ENCODE results near the gene FGF12. TPM values are rescaled to one million over a fixed set of nuclear protein-coding genes. Genes with fewer than 3 reads are reported as not detected.

FGF12 gene
- total RNA-seq, 1 experiment from 2014 or later, result 9.7 TPM

DNA sequence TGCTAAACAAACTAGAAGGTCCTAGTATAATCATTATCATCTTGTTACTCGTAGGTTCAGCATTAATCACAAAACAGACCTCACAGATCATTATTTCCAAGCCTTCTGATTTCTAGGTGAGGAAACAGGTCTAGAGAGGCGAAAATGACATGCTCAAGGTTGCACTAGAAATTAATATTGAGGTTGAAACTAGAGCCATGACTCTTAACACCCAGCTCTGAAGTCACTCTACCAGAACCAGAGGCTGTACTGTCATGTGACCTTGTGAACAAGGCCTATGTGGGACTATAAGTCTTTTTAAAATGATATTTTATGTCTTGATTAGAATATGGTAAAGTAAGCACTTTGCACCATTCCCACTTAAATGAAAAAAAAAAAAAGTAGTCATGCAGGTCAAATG is 23.8 kb upstream of the FGF12 start:
- Mint-ChIP-seq H3K27me3 (ENCODE audit: unreplicated experiment) (peaks cover 22% of the 10 kb centered on the region), H3K9me3 (ENCODE audit: low read depth, unreplicated experiment) (no peaks in the 10 kb centered on the region), H3K4me1 (ENCODE audit: low read depth, unreplicated experiment) (no peaks in the 10 kb centered on the region), H3K27ac (ENCODE audit: unreplicated experiment) (no peak overlapping the region), H3K36me3 (ENCODE audit: insufficient read depth, unreplicated experiment) (no peaks in the 10 kb centered on the region), H3K4me3 (ENCODE audit: low read depth, unreplicated experiment) (no peak overlapping the region)
- intact Hi-C loops (cut with micrococcal nuclease; ENCODE audit: unreplicated experiment), result no loop called here
- no peak for DNase-seq
- BruUV-seq (replicated peaks), result no TSS peak
- CTCF ChIA-PET, result interaction anchor here (0.6 kb wide), 1 partner anchor 119 kb away, joined by 8 read pairs; no protein-coding TSS in a partner anchor
- TF ChIP-seq, protein P1, sequence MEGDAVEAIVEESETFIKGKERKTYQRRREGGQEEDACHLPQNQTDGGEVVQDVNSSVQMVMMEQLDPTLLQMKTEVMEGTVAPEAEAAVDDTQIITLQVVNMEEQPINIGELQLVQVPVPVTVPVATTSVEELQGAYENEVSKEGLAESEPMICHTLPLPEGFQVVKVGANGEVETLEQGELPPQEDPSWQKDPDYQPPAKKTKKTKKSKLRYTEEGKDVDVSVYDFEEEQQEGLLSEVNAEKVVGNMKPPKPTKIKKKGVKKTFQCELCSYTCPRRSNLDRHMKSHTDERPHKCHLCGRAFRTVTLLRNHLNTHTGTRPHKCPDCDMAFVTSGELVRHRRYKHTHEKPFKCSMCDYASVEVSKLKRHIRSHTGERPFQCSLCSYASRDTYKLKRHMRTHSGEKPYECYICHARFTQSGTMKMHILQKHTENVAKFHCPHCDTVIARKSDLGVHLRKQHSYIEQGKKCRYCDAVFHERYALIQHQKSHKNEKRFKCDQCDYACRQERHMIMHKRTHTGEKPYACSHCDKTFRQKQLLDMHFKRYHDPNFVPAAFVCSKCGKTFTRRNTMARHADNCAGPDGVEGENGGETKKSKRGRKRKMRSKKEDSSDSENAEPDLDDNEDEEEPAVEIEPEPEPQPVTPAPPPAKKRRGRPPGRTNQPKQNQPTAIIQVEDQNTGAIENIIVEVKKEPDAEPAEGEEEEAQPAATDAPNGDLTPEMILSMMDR (IDR thresholded peaks at IDR 0.05; ENCODE audit: unreplicated experiment), result no peak

DNA sequence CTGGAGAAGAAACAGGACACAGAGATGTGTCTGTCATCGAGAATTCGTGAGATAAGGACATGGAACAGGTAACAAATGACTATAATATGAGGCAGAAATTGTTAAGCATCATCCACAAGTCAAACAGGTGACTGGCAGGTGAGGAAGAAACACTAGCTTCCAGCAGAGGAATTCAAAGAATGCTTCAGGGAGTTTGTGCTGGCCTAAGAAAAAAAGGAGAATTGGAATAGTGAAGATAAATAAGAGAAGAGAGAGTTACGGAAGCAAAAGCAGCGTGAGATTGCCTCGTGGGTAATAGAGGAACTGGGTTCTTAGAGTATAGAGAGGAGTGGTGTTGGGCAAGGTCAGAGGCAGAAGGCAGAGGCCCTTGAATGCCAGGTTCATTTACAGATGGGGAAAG is 22.9 kb upstream of the FGF12 start:
- Mint-ChIP-seq H3K27ac (ENCODE audit: unreplicated experiment) (no peak overlapping the region), H3K36me3 (ENCODE audit: insufficient read depth, unreplicated experiment) (no peaks in the 10 kb centered on the region), H3K4me3 (ENCODE audit: low read depth, unreplicated experiment) (no peak overlapping the region), H3K9me3 (ENCODE audit: low read depth, unreplicated experiment) (peaks cover under 1% of the 10 kb centered on the region), H3K4me1 (ENCODE audit: low read depth, unreplicated experiment) (no peaks in the 10 kb centered on the region), H3K27me3 (ENCODE audit: unreplicated experiment) (peaks cover 17% of the 10 kb centered on the region)
- no TSS peak for BruUV-seq (replicated peaks)
- no peak for DNase-seq
- intact Hi-C loops (cut with micrococcal nuclease; ENCODE audit: unreplicated experiment), result no loop called here
- CTCF ChIA-PET, result no interaction called here
- TF ChIP-seq, protein P1 (IDR thresholded peaks at IDR 0.05; ENCODE audit: unreplicated experiment), result no peak

DNA sequence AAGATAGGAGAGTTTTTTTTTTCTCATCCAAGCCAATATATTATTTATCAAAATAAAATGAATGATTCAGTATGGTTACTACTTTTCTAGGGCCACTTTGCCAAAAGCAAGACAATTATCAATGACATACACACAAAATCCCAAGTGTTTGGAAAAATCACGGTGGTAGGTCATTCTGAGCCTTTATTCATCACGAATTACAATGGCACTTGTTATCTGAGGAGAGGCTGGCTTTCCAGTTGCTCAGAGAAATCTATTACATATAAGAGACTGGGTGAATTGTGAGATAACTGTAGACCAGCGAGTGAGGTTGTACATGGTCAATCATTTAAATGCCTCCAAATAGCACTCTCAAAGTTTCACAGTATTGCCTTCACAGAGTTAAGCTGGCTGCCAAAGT is 20.4 kb upstream of the FGF12 start:
- Mint-ChIP-seq H3K4me1 (ENCODE audit: low read depth, unreplicated experiment) (no peaks in the 10 kb centered on the region), H3K27ac (ENCODE audit: unreplicated experiment) (no peak overlapping the region), H3K4me3 (ENCODE audit: low read depth, unreplicated experiment) (no peak overlapping the region), H3K9me3 (ENCODE audit: low read depth, unreplicated experiment) (peaks cover 2% of the 10 kb centered on the region), H3K36me3 (ENCODE audit: insufficient read depth, unreplicated experiment) (no peaks in the 10 kb centered on the region), H3K27me3 (ENCODE audit: unreplicated experiment) (no peaks in the 10 kb centered on the region)
- intact Hi-C loops (cut with micrococcal nuclease; ENCODE audit: unreplicated experiment), result no loop called here
- CTCF ChIA-PET, result interaction anchor here (0.5 kb wide), 1 partner anchor 142 kb away, joined by 3 read pairs; no protein-coding TSS in a partner anchor
- TF ChIP-seq, protein P1 (IDR thresholded peaks at IDR 0.05; ENCODE audit: unreplicated experiment), result no peak
- no peak for DNase-seq
- BruUV-seq (replicated peaks), result no TSS peak

DNA sequence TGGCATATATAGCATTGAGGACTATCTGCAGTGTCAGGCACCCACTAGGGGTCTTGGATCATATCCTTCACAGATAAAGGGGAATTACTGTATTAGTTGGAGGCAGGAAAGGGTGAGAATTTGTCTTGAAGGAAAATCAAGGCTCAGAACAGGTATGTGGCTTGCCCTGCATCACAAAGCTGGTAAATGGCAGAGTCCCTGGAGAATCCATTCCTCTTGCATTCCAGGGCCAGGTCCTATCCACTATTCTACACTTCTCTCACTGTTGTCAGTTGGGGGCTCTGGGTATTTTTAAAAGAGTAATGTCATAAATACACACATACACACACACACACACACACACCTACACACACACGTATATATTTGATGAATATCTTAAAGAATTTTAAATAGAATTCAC is 19.8 kb upstream of the FGF12 start:
- no TSS peak for BruUV-seq (replicated peaks)
- Mint-ChIP-seq H3K4me3 (ENCODE audit: low read depth, unreplicated experiment) (no peak overlapping the region), H3K27ac (ENCODE audit: unreplicated experiment) (no peak overlapping the region), H3K27me3 (ENCODE audit: unreplicated experiment) (no peaks in the 10 kb centered on the region), H3K4me1 (ENCODE audit: low read depth, unreplicated experiment) (no peaks in the 10 kb centered on the region), H3K9me3 (ENCODE audit: low read depth, unreplicated experiment) (peaks cover 2% of the 10 kb centered on the region), H3K36me3 (ENCODE audit: insufficient read depth, unreplicated experiment) (no peaks in the 10 kb centered on the region)
- intact Hi-C loops (cut with micrococcal nuclease; ENCODE audit: unreplicated experiment), result no loop called here
- DNase-seq, result no peak
- CTCF ChIA-PET, result interaction anchor here (0.5 kb wide), 1 partner anchor 142 kb away, joined by 3 read pairs; no protein-coding TSS in a partner anchor
- TF ChIP-seq, protein P1 (IDR thresholded peaks at IDR 0.05; ENCODE audit: unreplicated experiment), result no peak

Data from Calu3 (cell line).